Measurements from ENCODE around the gene THRB. TPM values are rescaled to one million over a fixed set of nuclear protein-coding genes. Genes with fewer than 3 reads are reported as not detected.

THRB gene
- total and polyA plus RNA-seq, 12 donors = 3.8 to 32.8 (median 26.0) TPM

DNA sequence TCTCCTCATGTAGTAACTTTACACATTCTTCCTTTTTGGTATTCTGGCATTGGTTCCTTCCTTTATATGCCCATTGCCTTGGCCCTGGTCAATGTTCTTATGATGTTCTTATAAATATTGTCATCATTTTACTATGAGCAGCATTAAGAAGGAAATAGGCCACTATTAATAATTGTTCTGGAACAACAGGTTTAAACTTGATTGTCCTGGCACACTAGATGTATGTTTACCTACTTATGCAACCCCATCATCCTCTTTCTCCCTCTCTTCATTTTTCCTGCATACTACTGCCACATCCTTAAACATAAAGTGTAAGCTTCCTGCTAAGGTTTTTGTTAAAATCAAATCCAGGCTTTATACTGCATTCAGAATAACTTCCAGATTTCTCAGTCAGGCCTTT lies 114.7 kb downstream of the THRB start:
- Histone ChIP-seq H3K27me3 (no peaks in the 10 kb centered on the region), H3K4me1 (peaks cover 0 to 33% (median 11%) of the 10 kb centered on the region in 9 donors), H3K27ac (no peak overlapping the region), H3K36me3 (no peaks in the 10 kb centered on the region), H3K9me3 (no peaks in the 10 kb centered on the region), H3K4me3 (no peak overlapping the region)
- intact Hi-C loops (cut with DNase I) = loop anchor here in 2 of 10 donors (10.0 kb wide), 2 partner anchors 115 to 265 kb away; partner anchors contain the start of gene THRB (in 1 of the 2)
- ATAC-seq = no peak
- no peak for DNase-seq
- TF ChIP-seq, protein P1, sequence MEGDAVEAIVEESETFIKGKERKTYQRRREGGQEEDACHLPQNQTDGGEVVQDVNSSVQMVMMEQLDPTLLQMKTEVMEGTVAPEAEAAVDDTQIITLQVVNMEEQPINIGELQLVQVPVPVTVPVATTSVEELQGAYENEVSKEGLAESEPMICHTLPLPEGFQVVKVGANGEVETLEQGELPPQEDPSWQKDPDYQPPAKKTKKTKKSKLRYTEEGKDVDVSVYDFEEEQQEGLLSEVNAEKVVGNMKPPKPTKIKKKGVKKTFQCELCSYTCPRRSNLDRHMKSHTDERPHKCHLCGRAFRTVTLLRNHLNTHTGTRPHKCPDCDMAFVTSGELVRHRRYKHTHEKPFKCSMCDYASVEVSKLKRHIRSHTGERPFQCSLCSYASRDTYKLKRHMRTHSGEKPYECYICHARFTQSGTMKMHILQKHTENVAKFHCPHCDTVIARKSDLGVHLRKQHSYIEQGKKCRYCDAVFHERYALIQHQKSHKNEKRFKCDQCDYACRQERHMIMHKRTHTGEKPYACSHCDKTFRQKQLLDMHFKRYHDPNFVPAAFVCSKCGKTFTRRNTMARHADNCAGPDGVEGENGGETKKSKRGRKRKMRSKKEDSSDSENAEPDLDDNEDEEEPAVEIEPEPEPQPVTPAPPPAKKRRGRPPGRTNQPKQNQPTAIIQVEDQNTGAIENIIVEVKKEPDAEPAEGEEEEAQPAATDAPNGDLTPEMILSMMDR (IDR thresholded peaks at IDR 0.05) = no peak

DNA sequence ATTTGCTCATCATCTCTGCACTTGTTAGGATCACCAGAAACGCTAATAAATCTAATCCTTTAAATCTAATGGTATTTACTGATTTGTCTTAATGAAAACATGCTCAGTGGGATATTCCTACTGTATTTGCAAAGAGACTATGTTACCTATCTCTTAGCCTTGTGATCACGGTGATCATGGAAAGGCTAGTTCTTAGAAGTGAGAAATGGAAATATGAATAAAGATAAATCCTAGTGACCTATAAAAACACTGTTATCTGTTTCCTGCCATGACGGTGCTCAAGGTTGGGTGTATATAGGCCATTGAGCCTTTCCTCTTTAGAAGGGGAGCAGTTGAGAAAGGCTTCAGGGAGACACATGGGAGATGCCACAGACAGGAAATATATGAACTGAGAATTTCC lies 116.3 kb downstream of the THRB start:
- Histone ChIP-seq H3K27ac (no peak overlapping the region), H3K9me3 (no peaks in the 10 kb centered on the region), H3K36me3 (no peaks in the 10 kb centered on the region), H3K4me3 (no peak overlapping the region), H3K4me1 (peaks cover 0 to 50% (median 20%) of the 10 kb centered on the region in 9 donors), H3K27me3 (no peaks in the 10 kb centered on the region)
- TF ChIP-seq, protein P1 (IDR thresholded peaks at IDR 0.05) = no peak
- DNase-seq = no peak
- ATAC-seq = no peak
- intact Hi-C loops (cut with DNase I) = loop anchor here in 1 of 10 donors (10.0 kb wide), 1 partner anchor 116 kb away; the partner anchor contains the start of gene THRB
- 61 to 69% methylated on average over 3 of the region's 3 CpGs for WGBS, 2 donors

DNA sequence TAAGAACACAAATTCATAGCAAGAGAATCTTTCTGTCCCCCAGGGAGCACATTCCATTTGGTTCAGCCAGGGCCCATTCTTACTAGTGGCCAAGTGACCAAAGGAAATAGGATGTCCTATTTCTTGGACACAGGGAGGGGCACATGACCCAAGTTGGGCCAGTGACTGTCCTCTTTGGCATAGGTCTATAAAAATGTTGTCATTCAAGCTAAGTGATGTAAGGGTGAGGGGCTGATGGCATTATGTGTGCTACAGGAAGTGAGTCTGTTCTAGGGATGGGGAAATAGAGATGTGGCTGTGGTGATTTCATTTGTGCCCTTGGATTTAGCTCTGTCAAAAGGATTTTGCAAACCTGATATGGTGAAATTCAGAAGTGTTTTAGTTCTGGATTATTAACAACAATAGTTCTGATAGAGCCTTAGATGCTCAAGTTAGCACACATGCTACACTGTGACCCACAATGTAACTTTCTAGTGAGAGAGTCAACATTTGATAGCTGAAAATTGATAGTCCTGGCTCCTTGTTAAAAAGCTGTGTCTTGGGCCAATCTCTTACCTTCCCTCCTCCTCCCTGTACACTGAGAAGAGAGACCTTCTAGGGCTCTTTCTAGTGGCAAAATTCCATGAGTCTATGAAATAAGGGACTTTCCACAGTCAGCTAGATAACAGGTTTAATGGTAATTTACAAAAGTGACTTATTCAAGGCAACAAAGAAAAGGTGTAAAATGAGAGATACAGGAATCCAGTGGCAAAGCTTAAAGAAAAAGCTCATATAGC lies 117.2 kb downstream of the THRB start:
- no peak overlapping the region for H3K27ac ChIP-seq
- intact Hi-C loops (cut with DNase I) = loop anchor here in 1 of 10 donors (10.0 kb wide), 1 partner anchor 117 kb away; the partner anchor contains the start of gene THRB
- H3K36me3 ChIP-seq = no peaks in the 10 kb centered on the region
- H3K9me3 ChIP-seq = no peaks in the 10 kb centered on the region
- ATAC-seq (peak in 1 of 8 donors; percentile 74), DNase-seq (no peak)
- TF ChIP-seq, protein P1 (IDR thresholded peaks at IDR 0.05) = no peak
- H3K4me1 ChIP-seq = peaks cover 0 to 58% (median 28%) of the 10 kb centered on the region in 9 donors
- H3K27me3 ChIP-seq = no peaks in the 10 kb centered on the region
- H3K4me3 ChIP-seq = no peak overlapping the region

DNA sequence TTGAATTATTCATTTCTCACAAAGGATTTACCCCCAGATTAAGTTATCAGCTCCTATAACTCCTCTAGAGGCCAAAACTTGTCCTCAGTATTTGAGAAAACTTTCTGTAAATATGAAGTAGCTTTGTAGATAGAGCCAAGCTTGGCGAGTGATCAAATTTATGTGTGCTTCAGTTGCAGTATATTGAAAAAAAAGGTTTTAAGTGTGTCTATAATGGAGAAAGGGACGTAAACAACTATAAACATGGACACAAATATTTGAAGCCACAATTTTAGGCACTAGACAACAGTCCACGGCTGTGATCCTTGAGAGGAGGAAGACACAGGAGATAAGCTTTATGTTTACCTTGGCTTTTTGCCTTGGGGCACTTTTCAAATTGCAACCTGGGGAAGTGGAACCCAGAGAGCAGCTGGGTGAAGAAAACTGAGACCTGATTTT lies 118.7 kb downstream of the THRB start:
- Histone ChIP-seq H3K4me3 (no peak overlapping the region), H3K27ac (peak overlapping the region in 2 of 10 donors; percentile 13 to 28), H3K4me1 (peaks cover 0 to 58% (median 29%) of the 10 kb centered on the region in 9 donors), H3K36me3 (no peaks in the 10 kb centered on the region), H3K9me3 (no peaks in the 10 kb centered on the region), H3K27me3 (no peaks in the 10 kb centered on the region)
- TF ChIP-seq, protein P1 (IDR thresholded peaks at IDR 0.05) = no peak
- DNase-seq (no peak), ATAC-seq (no peak)
- 39 to 43% methylated on average over 3 of the region's 3 CpGs for WGBS, 2 donors
- intact Hi-C loops (cut with DNase I) = loop anchor here in 1 of 10 donors (10.0 kb wide), 1 partner anchor 119 kb away; the partner anchor contains the start of gene THRB
